ENCODE measurements around the gene GNA12.
A peak's percentile ranks its signal among the peaks of the same experiment; 100 is the strongest.

The GNA12 gene

DNA sequence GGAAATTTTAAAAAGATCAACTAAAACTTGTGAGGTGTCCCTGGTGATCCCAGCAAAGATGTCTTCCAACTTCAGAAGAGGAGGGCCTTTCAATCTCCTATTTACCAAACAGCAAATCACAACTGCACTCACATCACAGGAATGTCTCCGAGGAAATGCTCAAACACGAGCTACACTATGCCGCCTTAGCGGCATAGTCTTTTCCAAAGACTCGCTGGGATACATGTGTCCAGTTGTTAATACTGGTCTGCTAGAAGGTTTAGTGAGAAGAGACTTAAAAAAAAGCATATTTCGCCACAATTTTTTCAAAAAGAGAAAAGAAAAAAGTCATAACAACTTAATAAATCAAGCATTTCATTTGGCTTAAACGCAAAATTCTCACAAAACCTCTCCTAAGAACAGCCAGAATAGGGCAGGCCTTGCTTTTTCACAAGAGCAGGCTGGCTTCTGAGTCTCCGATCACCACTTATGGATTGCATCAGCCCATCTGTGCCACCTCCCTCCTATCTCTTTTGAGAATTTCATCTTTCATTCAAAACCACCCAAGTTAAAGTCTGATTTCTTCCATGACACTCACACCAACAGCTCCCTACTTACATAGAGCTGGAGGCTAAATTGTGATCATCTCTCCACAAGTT, 66.1 kb downstream of the GNA12 start:
- DNase-seq (ENCODE audit: low read depth, low spot score): no peak

GRCh38 chr7:2776401-2776800, 67.7 kb downstream of the GNA12 start:
- no peak for DNase-seq (ENCODE audit: low read depth, low spot score)

- no peak for DNase-seq (ENCODE audit: low read depth, low spot score)
Measured at GRCh38 chr7:2775785-2776184, 68.3 kb downstream of the GNA12 start.

GRCh38 chr7:2775376-2775775, 68.7 kb downstream of the GNA12 start:
- no peak for DNase-seq (ENCODE audit: low read depth, low spot score)

GRCh38 chr7:2774935-2775334, 69.2 kb downstream of the GNA12 start:
- no peak for DNase-seq (ENCODE audit: low read depth, low spot score)

GRCh38 chr7:2774280-2774679, 69.8 kb downstream of the GNA12 start:
- DNase-seq (ENCODE audit: low read depth, low spot score): no peak

- DNase-seq (ENCODE audit: low read depth, low spot score): no peak
Measured at GRCh38 chr7:2773608-2774007, 70.5 kb downstream of the GNA12 start.

DNA sequence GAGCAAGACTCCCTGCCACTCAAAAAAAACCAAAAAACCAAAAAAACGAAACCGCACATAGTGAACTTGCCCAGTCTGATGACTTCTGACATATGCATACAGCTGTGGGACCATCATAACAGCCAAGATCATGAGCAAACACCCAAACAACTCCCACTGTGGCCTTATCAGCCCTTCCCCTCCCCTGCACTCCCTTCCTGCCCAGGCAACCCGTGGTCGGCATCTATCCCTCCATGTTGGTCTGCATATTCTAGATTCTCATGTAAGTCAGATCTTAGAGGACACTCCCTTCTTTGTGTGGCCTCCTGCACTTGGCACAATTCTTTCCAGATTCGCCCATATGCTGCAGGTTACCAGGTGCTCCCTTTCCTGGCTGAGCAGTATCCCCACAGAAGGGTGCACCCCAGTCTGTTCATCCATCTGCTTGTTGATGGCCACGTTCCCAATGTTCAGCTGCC, 72.8 kb downstream of the GNA12 start:
- no peak for DNase-seq (ENCODE audit: low read depth, low spot score)

DNA sequence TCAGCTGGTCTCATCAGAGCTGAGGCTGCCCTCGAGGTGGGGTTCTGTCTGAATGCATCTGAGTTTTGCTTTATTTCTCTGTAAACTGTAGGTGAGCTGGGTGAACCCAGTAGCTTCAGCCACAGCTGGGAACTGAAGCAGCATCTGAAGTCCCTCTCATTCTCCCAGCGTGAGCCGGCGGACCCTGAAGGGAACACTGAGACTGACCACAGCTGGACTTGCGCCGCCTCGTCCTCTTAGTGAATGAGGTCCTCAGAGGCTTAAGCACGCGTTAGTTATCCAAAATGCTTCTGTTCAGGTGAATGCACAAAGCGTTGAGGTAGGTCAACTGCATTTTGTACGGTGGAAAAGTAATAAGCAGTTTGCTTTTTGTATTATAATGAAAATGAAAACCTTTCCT, 79.5 kb downstream of the GNA12 start:
- no peak for DNase-seq (ENCODE audit: low read depth, low spot score)

DNA sequence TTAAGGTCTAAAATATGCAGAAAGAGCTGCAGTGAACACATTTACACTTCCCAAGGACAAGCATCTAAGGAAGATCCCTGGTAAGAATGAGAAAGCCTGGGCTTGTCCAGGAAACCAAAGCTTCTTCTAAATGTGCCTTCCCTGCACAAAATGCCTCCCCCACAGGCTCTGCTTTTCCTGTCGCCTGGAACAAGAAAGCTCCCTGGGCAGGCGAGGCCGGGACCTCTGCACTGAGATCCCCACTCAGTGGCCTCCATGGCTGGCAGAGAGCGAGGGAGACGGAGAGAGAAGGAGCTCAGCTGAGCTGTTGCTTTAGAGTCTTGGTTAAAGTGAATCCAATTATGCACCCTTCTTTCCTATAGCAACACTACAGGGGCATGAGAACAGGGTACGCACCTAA, 80.5 kb downstream of the GNA12 start:
- DNase-seq (ENCODE audit: low read depth, low spot score): no peak

DNA sequence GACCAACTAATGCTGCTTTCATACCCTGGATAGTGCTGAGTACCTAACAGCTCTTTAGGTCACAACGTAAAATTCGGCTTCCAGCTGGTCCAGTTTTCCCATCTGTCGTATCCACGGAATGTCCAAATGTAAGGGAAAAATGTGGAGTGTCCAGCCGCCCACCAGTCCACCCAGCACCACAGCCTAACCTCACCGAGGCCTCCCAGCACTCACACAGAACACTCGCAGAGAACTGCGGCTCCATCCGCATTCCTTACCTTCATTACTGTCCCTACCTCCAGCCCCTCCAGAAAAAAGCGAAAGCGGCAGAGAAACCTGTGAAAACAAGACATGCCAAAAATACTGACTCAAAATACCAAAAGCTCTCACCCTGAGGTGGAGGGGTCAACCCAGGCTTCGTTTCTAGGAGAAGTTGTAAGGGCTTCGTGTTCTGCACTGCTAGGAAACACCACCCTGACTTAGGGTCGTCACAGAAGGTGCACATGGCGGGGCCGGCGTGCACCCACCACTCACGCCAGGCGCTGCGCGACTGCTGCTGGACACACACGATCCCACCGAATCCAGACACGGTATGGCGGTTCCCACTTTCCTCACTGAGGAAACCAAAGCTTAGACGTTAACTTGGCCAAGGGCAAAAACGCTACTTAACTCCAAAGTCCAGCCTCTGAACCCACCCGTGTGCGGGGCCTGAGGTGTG, 82.2 kb downstream of the GNA12 start:
- no peak for DNase-seq (ENCODE audit: low read depth, low spot score)

DNA sequence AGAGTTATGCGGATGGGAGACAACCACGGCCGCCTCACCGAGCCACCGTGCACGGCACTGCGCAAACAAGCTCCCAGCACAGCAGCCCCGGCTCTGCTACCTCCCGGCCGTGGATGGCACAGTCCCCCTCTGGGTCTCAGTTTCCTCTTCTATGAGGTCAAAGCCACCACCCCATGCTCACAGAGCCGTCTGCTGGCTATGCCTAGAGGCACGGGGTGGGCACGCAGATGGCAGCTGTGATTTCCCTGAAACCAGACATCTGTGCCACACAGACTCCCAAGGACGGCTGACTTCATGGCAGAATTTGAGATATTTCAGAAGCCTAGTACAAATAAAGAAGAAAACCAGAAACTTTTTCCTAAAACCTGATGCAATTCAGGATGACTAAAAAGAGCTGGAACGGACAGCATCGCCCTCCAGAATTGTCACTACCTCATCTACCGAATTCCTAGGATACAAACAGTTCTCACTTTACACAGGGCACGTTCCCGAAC, 82.9 kb downstream of the GNA12 start:
- no peak for DNase-seq (ENCODE audit: low read depth, low spot score)

DNA sequence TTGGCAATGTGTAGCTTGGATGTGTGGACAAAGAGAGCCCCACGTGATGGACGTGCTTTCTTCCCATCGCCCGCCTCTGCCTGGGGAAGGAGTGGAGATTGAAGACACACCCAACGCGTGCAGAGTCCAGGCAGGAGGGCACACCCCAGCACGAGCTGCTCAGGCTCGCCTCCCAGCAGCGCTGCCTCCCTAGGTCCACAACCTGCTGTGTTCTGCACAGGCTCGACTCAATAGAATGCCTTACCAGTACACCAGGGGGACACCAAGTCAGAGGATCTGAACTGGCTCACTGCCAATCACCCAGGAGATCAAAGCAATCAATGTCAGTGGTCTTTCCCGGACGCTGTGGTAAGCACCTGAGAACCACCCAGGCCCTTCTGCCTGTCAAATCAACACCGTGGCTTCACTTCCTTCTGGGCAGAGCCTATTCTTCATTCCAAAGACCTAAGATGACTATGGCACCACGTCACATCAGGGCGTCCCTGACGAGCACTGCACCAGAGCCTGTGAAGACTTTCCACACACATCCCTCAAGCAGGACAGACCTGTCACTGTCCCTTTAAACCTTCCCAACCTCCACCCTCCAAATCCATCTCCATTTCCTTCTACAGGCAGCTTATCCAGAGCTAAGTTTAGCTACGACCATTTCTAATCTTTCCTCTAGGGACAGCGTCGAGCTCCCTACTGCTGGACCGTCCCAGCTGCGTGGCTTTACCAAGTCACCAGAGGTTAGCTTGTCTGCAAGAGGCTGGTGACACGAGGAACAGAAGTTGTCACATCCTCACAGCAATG, 83.8 kb downstream of the GNA12 start:
- DNase-seq (ENCODE audit: low read depth, low spot score): peak; percentile 48

DNA sequence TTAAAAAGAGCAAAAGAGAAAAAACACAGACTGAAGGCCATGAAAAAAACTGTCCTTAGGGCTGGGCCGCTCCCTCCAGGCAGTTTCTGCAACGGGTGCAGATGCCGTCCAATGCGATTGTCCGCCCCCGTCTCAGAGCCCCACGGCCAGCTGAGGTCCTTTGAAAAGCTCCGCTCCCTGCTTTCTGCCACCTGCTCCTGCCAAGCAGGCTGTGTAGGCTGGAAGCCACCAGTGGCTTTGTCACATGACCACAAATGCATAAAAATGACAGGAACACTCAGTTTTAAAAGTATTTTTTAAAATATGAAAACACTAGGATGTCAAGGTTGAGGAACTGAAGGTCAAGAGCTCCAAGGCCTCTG, 84.4 kb downstream of the GNA12 start:
- DNase-seq (ENCODE audit: low read depth, low spot score): no peak

GRCh38 chr7:2758673-2759616, 85.2 kb downstream of the GNA12 start:
- no peak for DNase-seq (ENCODE audit: low read depth, low spot score)

GRCh38 chr7:2757904-2758672, 86.0 kb downstream of the GNA12 start:
- no peak for DNase-seq (ENCODE audit: low read depth, low spot score)

DNA sequence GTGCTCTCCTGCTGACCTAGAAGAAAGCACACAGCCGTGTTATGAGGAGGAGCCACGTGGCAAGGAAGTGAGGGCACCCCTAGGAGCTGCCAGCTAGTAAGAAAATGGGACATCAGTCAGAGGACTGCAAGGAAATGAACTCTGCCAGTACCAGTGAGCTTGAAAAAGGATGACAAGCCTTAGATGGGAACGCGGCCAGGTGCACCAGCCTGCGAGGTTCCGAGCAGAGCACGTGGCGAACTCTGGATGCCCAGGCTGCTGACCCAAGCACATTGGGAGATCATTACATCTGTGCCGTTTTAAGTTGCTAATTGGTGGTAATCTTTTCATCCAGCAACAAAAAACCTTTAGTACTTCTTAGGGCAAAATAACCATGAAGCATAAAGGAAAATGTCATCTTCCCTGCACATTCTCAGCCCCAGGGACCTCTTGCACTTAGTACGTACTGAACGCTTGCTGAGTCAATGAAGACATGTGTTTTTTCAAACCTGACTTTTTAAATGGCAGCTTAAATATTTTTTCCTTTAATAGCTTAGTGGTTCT, 86.7 kb downstream of the GNA12 start:
- no peak for DNase-seq (ENCODE audit: low read depth, low spot score)

DNA sequence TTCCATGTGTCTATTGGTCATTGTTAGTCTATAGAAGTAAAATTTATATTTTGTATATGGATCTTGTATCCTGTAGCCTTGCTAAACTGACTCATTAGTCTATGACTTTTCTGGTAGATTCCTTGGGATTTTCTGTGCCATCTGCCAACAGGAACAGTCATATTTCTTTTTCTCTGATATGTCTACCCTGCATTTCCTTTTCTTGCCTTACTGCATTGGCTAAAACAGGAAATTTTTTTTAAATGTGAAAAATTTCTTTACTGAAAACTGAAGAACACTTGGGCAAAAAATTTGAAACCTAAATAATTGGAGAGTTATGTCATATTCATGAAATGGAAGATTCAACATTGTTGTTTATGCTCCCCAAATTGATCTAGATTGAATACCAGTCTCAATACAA, 88.6 kb downstream of the GNA12 start:
- no peak for DNase-seq (ENCODE audit: low read depth, low spot score)

DNA sequence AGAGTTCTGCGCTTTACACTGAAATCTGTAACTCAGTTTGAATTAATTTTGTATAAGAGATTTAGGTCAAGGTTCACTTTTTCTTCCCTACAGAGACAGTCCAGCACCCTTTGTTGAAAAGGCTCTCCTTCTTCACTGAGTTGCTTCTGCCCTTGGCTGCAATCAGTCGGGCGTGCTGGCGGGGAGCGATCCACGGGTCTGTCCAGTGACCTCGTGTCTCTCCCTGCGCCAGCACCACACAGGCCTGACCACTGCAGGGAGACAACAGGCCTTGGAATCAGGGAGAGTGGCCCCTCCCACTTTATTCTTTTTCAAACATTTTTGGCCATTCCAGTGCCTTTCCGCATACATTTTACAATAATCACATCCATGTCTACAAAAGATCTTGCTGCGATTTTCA, 89.2 kb downstream of the GNA12 start:
- no peak for DNase-seq (ENCODE audit: low read depth, low spot score)

- no peak for DNase-seq (ENCODE audit: low read depth, low spot score)
Measured at GRCh38 chr7:2754086-2754485, 90.0 kb downstream of the GNA12 start.
